GM21737 (cell line): Measurements from ENCODE around the gene PRPF38B.
A peak's percentile ranks its signal among the peaks of the same experiment; 100 is the strongest.

Source experiments
- ATAC-seq: cut with Tn5 transposase; IDR thresholded peaks from one replicate; pipeline ENCODE4 v1.9.1; 2021; ENCODE audit warnings: mild to moderate bottlenecking, moderate library complexity; ENCODE audit not compliant: unreplicated experiment

PRPF38B gene

GRCh38 chr1:108717774-108718316 lies 25.7 kb downstream of the PRPF38B start:
- ATAC-seq: no peak

- ATAC-seq: no peak
These were observed 27.0 kb downstream of the PRPF38B start for GRCh38 chr1:108718927-108719655.

GRCh38 chr1:108719656-108720435 lies 27.7 kb downstream of the PRPF38B start:
- no peak for ATAC-seq

GRCh38 chr1:108722292-108722691 lies 30.2 kb downstream of the PRPF38B start:
- ATAC-seq: no peak

- no peak for ATAC-seq
These were observed 33.8 kb downstream of the PRPF38B start for GRCh38 chr1:108725906-108726305.

GRCh38 chr1:108728327-108728923 lies 36.3 kb downstream of the PRPF38B start:
- no peak for ATAC-seq

GRCh38 chr1:108729481-108729880 lies 37.4 kb downstream of the PRPF38B start:
- no peak for ATAC-seq

- ATAC-seq: no peak
These were observed 40.3 kb downstream of the PRPF38B start for GRCh38 chr1:108732398-108732797.

GRCh38 chr1:108734171-108734865 lies 42.2 kb downstream of the PRPF38B start:
- no peak for ATAC-seq

GRCh38 chr1:108742253-108742652 lies 50.1 kb downstream of the PRPF38B start:
- ATAC-seq: no peak

- no peak for ATAC-seq
These were observed 53.9 kb downstream of the PRPF38B start for GRCh38 chr1:108745980-108746381.

GRCh38 chr1:108746382-108747170 lies 54.5 kb downstream of the PRPF38B start, which contains the start of gene STXBP3:
STXBP3 (plus strand) TSS chr1:108746674; CDS start chr1:108746738, 64 bp downstream.
- ATAC-seq: peak; percentile 89

- ATAC-seq: peak; percentile 35
These were observed 55.2 kb downstream of the PRPF38B start for GRCh38 chr1:108747171-108747850.

GRCh38 chr1:108747898-108748297 lies 55.8 kb downstream of the PRPF38B start:
- no peak for ATAC-seq

- ATAC-seq: no peak
These were observed 57.0 kb downstream of the PRPF38B start for GRCh38 chr1:108749081-108749480.

GRCh38 chr1:108750476-108751181 lies 58.5 kb downstream of the PRPF38B start:
- no peak for ATAC-seq
